ENCODE data around the gene C14orf180. TPM values are rescaled to one million over a fixed set of nuclear protein-coding genes. Genes with fewer than 3 reads are reported as not detected.

Gene C14orf180
- total RNA-seq, 3 donors from 2014 or later = 0.19 to 0.61 (median 0.54) TPM

DNA sequence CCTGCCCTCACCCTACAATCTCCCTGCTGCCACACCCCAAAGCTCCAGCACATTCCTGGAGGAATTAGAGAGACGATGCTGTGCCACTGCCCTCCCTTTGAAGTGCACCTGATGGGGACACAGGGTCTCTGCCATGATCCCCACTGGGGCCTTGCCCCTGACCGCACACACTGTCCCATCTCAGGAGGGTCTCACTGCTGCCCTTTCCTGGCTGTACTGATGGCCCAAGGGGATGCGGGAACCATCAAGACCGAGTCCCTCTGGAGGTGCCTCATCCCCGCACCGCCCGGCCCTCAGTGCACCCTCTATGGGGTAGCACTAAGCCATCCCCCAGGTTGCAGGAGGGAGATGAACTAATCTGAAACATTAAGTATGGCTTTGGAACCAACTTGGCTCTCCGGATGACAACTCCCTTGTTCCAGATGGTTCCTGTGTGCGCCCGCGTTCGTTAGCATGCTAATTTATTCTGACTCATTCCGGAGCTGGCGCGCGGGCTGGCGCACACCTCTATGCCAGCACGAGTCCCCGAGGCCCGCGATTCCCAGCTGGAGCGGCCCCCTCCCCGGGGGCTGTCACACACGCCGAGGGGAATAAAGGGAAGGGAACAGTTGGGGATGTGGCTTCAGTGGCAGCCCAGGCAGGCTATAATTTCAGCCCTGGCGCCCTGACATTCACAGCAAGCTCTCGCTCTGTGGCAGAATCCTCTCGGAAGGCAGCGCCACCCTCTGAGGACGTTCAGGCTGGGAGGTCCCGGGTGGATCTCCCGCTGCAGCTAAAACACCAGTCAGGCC lies 34.2 kb upstream of the C14orf180 start:
- ATAC-seq (no peak), DNase-seq (peak in 1 of 3 donors; percentile 23)
- Histone ChIP-seq H3K4me3 (no peak overlapping the region), H3K36me3 (ENCODE audit: low read depth) (no peaks in the 10 kb centered on the region), H3K4me1 (ENCODE audit: low read depth) (no peaks in the 10 kb centered on the region), H3K9me3 (no peaks in the 10 kb centered on the region)
- TF ChIP-seq, protein P1, sequence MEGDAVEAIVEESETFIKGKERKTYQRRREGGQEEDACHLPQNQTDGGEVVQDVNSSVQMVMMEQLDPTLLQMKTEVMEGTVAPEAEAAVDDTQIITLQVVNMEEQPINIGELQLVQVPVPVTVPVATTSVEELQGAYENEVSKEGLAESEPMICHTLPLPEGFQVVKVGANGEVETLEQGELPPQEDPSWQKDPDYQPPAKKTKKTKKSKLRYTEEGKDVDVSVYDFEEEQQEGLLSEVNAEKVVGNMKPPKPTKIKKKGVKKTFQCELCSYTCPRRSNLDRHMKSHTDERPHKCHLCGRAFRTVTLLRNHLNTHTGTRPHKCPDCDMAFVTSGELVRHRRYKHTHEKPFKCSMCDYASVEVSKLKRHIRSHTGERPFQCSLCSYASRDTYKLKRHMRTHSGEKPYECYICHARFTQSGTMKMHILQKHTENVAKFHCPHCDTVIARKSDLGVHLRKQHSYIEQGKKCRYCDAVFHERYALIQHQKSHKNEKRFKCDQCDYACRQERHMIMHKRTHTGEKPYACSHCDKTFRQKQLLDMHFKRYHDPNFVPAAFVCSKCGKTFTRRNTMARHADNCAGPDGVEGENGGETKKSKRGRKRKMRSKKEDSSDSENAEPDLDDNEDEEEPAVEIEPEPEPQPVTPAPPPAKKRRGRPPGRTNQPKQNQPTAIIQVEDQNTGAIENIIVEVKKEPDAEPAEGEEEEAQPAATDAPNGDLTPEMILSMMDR (IDR thresholded peaks at IDR 0.05) = no peak
- intact Hi-C loops (cut with DNase I, micrococcal nuclease) = no loop called here

DNA sequence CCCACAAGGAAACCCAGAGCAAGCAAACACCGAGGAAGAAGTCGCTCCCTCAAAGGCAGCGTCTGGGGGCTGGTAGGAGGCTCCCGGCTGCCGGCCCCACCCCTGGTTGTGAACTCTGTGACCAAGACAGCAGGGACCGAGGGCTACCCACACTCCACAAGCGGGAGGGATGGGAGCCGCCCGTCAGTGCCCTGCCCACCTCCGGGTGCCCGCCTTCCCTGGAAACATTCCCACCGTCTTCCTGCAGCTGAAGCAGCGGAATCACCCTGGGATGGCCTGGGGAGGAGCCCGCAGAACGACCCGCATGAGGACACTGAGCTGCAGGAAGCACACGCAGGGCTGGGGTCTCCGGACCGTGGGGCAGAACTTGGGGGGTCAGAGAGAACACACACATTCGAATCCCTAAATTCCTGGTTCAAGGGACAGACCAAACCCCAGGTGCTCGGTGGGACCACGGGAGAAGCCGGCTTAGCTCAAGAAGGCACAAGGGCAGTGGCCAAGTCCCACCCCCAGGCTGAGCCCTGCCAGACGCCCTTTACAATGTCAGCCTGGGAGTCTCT lies 33.5 kb upstream of the C14orf180 start:
- DNase-seq (peak in 1 of 3 donors; percentile 42), ATAC-seq (no peak)
- Histone ChIP-seq H3K9me3 (no peaks in the 10 kb centered on the region), H3K4me3 (no peak overlapping the region), H3K4me1 (ENCODE audit: low read depth) (no peaks in the 10 kb centered on the region), H3K36me3 (ENCODE audit: low read depth) (no peaks in the 10 kb centered on the region)
- TF ChIP-seq, protein P1 (IDR thresholded peaks at IDR 0.05) = no peak
- intact Hi-C loops (cut with DNase I, micrococcal nuclease) = no loop called here

DNA sequence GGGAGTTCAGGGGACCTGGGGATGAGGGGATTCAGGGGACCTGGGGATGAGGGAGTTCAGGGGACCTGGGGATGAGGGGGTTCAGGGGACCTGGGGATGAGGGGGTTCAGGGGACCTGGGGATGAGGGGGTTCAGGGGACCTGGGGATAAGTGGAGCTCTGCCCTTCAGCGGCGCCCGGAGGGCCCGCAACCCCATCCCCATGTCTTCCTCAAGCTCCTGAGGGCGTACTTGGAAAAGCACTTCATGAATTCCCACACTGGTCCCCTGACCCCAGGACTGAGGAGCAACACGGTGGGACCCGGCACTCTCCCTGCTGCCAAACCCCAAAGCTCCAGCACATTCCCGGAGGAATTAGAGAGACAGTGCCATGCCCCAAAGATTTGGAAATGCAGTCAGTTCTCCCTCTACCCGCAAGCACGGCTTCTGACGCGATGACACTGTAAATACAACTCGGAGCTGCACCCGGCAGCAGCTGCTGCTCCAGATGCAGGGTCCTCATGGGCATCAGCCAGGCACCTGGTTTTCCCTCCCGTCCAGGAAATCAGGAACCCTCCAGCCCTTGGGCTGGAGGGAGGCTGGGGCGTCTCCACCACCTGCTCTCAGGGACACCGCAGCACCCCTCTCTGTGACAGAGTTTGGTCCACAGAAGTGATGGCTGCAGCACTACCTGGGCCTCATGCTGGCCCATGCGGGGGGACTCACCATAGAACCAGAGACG lies 32.8 kb upstream of the C14orf180 start:
- intact Hi-C loops (cut with DNase I, micrococcal nuclease) = no loop called here
- H3K9me3 ChIP-seq = no peaks in the 10 kb centered on the region
- H3K4me1 ChIP-seq (ENCODE audit: low read depth) = no peaks in the 10 kb centered on the region
- no peak for ATAC-seq
- TF ChIP-seq, protein P1 (IDR thresholded peaks at IDR 0.05) = no peak
- peak in 1 of 3 donors; percentile 17 for DNase-seq
- H3K4me3 ChIP-seq = no peak overlapping the region
- no peaks in the 10 kb centered on the region for H3K36me3 ChIP-seq (ENCODE audit: low read depth)

DNA sequence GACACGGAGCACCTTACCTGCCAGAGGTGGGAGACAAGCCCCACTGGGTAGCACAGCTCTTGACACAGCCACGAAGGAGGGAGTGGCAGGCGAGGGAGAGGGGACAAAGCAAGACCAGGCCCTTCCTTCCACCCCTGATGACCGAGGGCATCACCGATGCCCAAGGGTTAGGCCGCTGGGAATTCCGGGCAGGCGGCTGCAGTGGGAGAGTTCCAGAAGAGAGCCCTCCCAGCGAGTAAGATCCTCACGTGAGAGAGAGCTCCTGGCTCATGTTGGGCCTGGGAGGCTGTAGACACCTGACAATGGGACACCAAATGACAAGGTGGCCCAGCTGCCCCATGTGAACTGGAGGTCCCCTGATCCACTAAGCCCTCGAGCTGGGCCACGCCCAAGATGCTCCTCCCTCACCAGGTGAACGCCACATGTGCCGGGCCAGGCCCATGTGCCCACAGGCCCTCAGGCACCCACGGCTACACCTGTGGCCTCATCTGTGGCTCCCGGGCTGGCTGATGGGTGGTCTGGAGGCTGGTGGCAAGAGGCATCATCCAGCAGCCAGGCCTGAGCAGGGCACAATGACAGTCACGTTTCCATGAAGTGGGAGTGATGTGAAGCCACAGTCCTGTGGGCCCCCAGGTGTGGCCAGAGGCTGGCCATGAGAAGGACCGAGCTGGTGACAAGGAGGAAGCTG lies 32.1 kb upstream of the C14orf180 start:
- H3K4me1 ChIP-seq (ENCODE audit: low read depth) = no peaks in the 10 kb centered on the region
- intact Hi-C loops (cut with DNase I, micrococcal nuclease) = no loop called here
- H3K4me3 ChIP-seq = no peak overlapping the region
- no peak for ATAC-seq
- no peaks in the 10 kb centered on the region for H3K9me3 ChIP-seq
- TF ChIP-seq, protein P1 (IDR thresholded peaks at IDR 0.05) = no peak
- peak in 1 of 3 donors; percentile 32 for DNase-seq
- H3K36me3 ChIP-seq (ENCODE audit: low read depth) = no peaks in the 10 kb centered on the region

DNA sequence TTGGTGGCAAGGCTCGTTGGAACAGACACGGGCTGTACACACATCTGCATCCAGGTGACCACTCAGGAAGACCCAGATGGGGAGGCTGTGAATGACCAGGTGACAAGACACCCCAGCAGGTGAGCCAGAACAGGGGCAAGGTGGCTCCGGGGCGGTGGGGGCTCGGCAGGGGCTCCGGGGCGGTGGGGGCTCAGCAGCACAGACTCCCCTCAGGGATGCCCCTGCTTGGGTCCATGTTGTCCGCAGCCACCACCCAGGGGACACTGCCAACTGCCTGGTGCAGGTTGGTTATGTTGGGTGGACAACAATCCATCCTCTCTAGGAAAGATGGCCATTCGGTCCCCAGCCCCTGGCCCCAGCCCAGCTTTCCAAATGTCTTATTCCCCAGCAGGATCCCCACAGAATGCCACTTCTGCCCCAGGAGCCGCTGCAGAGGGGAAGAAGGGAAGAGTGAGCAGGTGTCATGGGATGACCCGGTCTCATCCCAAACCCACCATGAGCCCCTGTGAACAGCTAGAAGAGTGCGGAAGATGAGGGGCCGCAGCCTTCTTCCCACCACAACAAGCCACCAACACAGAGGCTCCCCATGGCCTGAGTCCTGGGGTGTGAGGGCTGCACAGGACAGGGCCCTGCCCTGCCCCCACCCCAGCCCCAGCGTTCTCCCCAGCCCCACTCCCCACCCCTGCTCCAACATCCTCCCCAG lies 31.4 kb upstream of the C14orf180 start:
- Histone ChIP-seq H3K4me3 (no peak overlapping the region), H3K4me1 (ENCODE audit: low read depth) (no peaks in the 10 kb centered on the region), H3K9me3 (no peaks in the 10 kb centered on the region), H3K36me3 (ENCODE audit: low read depth) (no peaks in the 10 kb centered on the region)
- TF ChIP-seq, protein P1 (IDR thresholded peaks at IDR 0.05) = no peak
- DNase-seq (peak in 1 of 3 donors; percentile 14), ATAC-seq (no peak)
- intact Hi-C loops (cut with DNase I, micrococcal nuclease) = no loop called here

Data from mucosa of descending colon (tissue), 3 donors.